Thoracic aorta (tissue), 2 donors: Measurements from ENCODE around the gene DHCR24. TPM values are rescaled to one million over a fixed set of nuclear protein-coding genes. Genes with fewer than 3 reads are reported as not detected.

Experiments used
- ATAC-seq: fragments of 150-250 bp; one replicate; pipeline ENCODE4 v1.8.0; 2017; ENCODE audit warnings: low read depth; ENCODE audit not compliant: insufficient number of reproducible peaks, low FRiP score
- DNase-seq: peaks from one replicate; pipeline ENCODE4 v3.0.0-alpha.2; 2020; ENCODE audit warnings: low spot score
- H3K27ac ChIP-seq, 2 donors: fragments of 200-600 bp; sonication (generic); 1 replicate in 1 of 2; 2 replicates in 1 of 2; pipeline ENCODE4 v1.5.1; 2016; ENCODE audit warnings: mild to moderate bottlenecking in 2 of 2, moderate library complexity in 2 of 2
- H3K27me3 ChIP-seq: fragments of 200-600 bp; sonication (generic); replicated peaks from 2 replicates; pipeline ENCODE4 v1.6.0; 2016; ENCODE audit warnings: mild to moderate bottlenecking; ENCODE audit not compliant: insufficient read depth
- H3K36me3 ChIP-seq: fragments of 200-600 bp; sonication (generic); one replicate; pipeline ENCODE4 v1.5.1; 2016
- H3K4me1 ChIP-seq, 2 donors: fragments of 200-600 bp; sonication (generic); 1 replicate in 1 of 2; 2 replicates in 1 of 2; pipeline versions ENCODE4 v1.5.1 to v1.6.0; 2016; ENCODE audit warnings: low read depth in 2 of 2, mild to moderate bottlenecking in 1 of 2; ENCODE audit not compliant: control insufficient read depth in 1 of 2
- H3K4me3 ChIP-seq: fragments of 200-600 bp; sonication (generic); 2 replicates; pipeline ENCODE4 v1.5.1; 2016; ENCODE audit warnings: mild to moderate bottlenecking
- H3K9me3 ChIP-seq: fragments of 200-600 bp; sonication (generic); 2 replicates; pipeline ENCODE4 v1.5.1; 2016
- CTCF ChIP-seq: fragments of 200-600 bp; sonication (generic); IDR thresholded peaks from one replicate; pipeline ENCODE4 v1.5.1; 2019; ENCODE audit warnings: antibody characterized with exemption
- total RNA-seq, 2 donors: library from RNA; depleted of rRNA; stranded (reverse); fragments of >200 nt; gene quantifications; one replicate each; pipeline versions ENCODE4 v1.1.0 to v1.2.3, GENCODE V29; 2016

The DHCR24 gene
- total RNA-seq, 2 donors from 2014 or later: 32.1 to 56.4 TPM

- no peaks in the 10 kb centered on the region for H3K4me1 ChIP-seq
- no peak overlapping the region for H3K4me3 ChIP-seq
- no peak overlapping the region for H3K27ac ChIP-seq
- no peaks in the 10 kb centered on the region for H3K27me3 ChIP-seq
- peaks cover 9% of the 10 kb centered on the region for H3K36me3 ChIP-seq
- TF ChIP-seq CTCF: no peak
- ATAC-seq (no peak), DNase-seq (no peak)
- no peaks in the 10 kb centered on the region for H3K9me3 ChIP-seq
Observed at GRCh38 chr1:54861070-54861761, 25.8 kb downstream of the DHCR24 start.

GRCh38 chr1:54859700-54860391 lies 27.1 kb downstream of the DHCR24 start:
- no peak for TF ChIP-seq CTCF
- Histone ChIP-seq H3K27ac (no peak overlapping the region), H3K4me3 (no peak overlapping the region), H3K36me3 (peaks cover 4% of the 10 kb centered on the region), H3K4me1 (no peaks in the 10 kb centered on the region), H3K9me3 (no peaks in the 10 kb centered on the region), H3K27me3 (no peaks in the 10 kb centered on the region)
- DNase-seq (no peak), ATAC-seq (no peak)

GRCh38 chr1:54857746-54858561 lies 29.0 kb downstream of the DHCR24 start:
- H3K36me3 ChIP-seq: no peaks in the 10 kb centered on the region
- H3K4me1 ChIP-seq: no peaks in the 10 kb centered on the region
- no peaks in the 10 kb centered on the region for H3K27me3 ChIP-seq
- ATAC-seq (no peak), DNase-seq (no peak)
- TF ChIP-seq CTCF: no peak
- no peak overlapping the region for H3K27ac ChIP-seq
- no peaks in the 10 kb centered on the region for H3K9me3 ChIP-seq
- H3K4me3 ChIP-seq: no peak overlapping the region

GRCh38 chr1:54857141-54857540 lies 29.9 kb downstream of the DHCR24 start:
- H3K4me1 ChIP-seq: no peaks in the 10 kb centered on the region
- ATAC-seq (no peak), DNase-seq (no peak)
- H3K36me3 ChIP-seq: peaks cover 3% of the 10 kb centered on the region
- H3K27me3 ChIP-seq: no peaks in the 10 kb centered on the region
- no peak overlapping the region for H3K4me3 ChIP-seq
- no peak overlapping the region for H3K27ac ChIP-seq
- TF ChIP-seq CTCF: no peak
- H3K9me3 ChIP-seq: no peaks in the 10 kb centered on the region
